ENCODE data around the gene TMEM117.

TMEM117 gene

GRCh38 chr12:43964033-43964432 is 128.2 kb downstream of the TMEM117 start:
- no peaks in the 10 kb centered on the region for H3K27me3 ChIP-seq
- no peaks in the 10 kb centered on the region for H3K36me3 ChIP-seq
- no peak overlapping the region for H3K4me3 ChIP-seq (ENCODE audit: low read depth in 1 of 2, low read length in 1 of 2)
- no peaks in the 10 kb centered on the region for H3K9me3 ChIP-seq
- TF ChIP-seq CTCF (IDR thresholded peaks at IDR 0.05), result no peak
- no peaks in the 10 kb centered on the region for H3K4me1 ChIP-seq (ENCODE audit: control insufficient read depth in 1 of 2, insufficient read depth in 1 of 2, low read depth in 1 of 2, low read length in 1 of 2)
- no peak overlapping the region for H3K27ac ChIP-seq

GRCh38 chr12:43964961-43965360 is 129.1 kb downstream of the TMEM117 start:
- H3K9me3 ChIP-seq, result no peaks in the 10 kb centered on the region
- no peak for TF ChIP-seq CTCF (IDR thresholded peaks at IDR 0.05)
- no peak overlapping the region for H3K4me3 ChIP-seq (ENCODE audit: low read depth in 1 of 2, low read length in 1 of 2)

GRCh38 chr12:43965899-43966298 is 130.0 kb downstream of the TMEM117 start:
- no peaks in the 10 kb centered on the region for H3K9me3 ChIP-seq
- H3K27me3 ChIP-seq, result no peaks in the 10 kb centered on the region
- no peak for TF ChIP-seq CTCF (IDR thresholded peaks at IDR 0.05)
- H3K27ac ChIP-seq, result no peak overlapping the region
- no peak overlapping the region for H3K4me3 ChIP-seq (ENCODE audit: low read depth in 1 of 2, low read length in 1 of 2)
- H3K36me3 ChIP-seq, result no peaks in the 10 kb centered on the region
- H3K4me1 ChIP-seq (ENCODE audit: control insufficient read depth in 1 of 2, insufficient read depth in 1 of 2, low read depth in 1 of 2, low read length in 1 of 2), result no peaks in the 10 kb centered on the region

More at GRCh38 chr12:43964961-43965360, 129.1 kb downstream of the TMEM117 start:
- Histone ChIP-seq H3K27me3 (no peaks in the 10 kb centered on the region), H3K36me3 (no peaks in the 10 kb centered on the region), H3K27ac (no peak overlapping the region), H3K4me1 (ENCODE audit: control insufficient read depth in 1 of 2, insufficient read depth in 1 of 2, low read depth in 1 of 2, low read length in 1 of 2) (no peaks in the 10 kb centered on the region)

GRCh38 chr12:43968736-43969135 is 132.9 kb downstream of the TMEM117 start:
- no peak overlapping the region for H3K4me3 ChIP-seq (ENCODE audit: low read depth in 1 of 2, low read length in 1 of 2)
- no peaks in the 10 kb centered on the region for H3K4me1 ChIP-seq (ENCODE audit: control insufficient read depth in 1 of 2, insufficient read depth in 1 of 2, low read depth in 1 of 2, low read length in 1 of 2)
- no peak overlapping the region for H3K27ac ChIP-seq
- no peaks in the 10 kb centered on the region for H3K9me3 ChIP-seq
- no peaks in the 10 kb centered on the region for H3K27me3 ChIP-seq
- no peak for TF ChIP-seq CTCF (IDR thresholded peaks at IDR 0.05)
- H3K36me3 ChIP-seq, result no peaks in the 10 kb centered on the region

- Histone ChIP-seq H3K9me3 (no peaks in the 10 kb centered on the region), H3K36me3 (no peaks in the 10 kb centered on the region), H3K27me3 (no peaks in the 10 kb centered on the region), H3K27ac (no peak overlapping the region), H3K4me1 (ENCODE audit: control insufficient read depth in 1 of 2, insufficient read depth in 1 of 2, low read depth in 1 of 2, low read length in 1 of 2) (no peaks in the 10 kb centered on the region), H3K4me3 (ENCODE audit: low read depth in 1 of 2, low read length in 1 of 2) (no peak overlapping the region)
- TF ChIP-seq CTCF (IDR thresholded peaks at IDR 0.05), result no peak
Observed at GRCh38 chr12:43969882-43970281, 134.0 kb downstream of the TMEM117 start.

GRCh38 chr12:43973385-43973784 is 137.5 kb downstream of the TMEM117 start:
- Histone ChIP-seq H3K27ac (no peak overlapping the region), H3K4me1 (ENCODE audit: control insufficient read depth in 1 of 2, insufficient read depth in 1 of 2, low read depth in 1 of 2, low read length in 1 of 2) (no peaks in the 10 kb centered on the region), H3K27me3 (no peaks in the 10 kb centered on the region), H3K9me3 (no peaks in the 10 kb centered on the region), H3K36me3 (no peaks in the 10 kb centered on the region), H3K4me3 (ENCODE audit: low read depth in 1 of 2, low read length in 1 of 2) (no peak overlapping the region)
- no peak for TF ChIP-seq CTCF (IDR thresholded peaks at IDR 0.05)
